Prostate gland (tissue), 2 donors: Measurements from ENCODE around the gene ARHGEF4.

Source experiments
- CTCF ChIP-seq, 4 experiments: fragments of 200-600 bp in 2 of 4; fragments of 450-650 bp in 2 of 4; sonication (generic) in 2 of 4; IDR thresholded peaks; 1 replicate in 3 of 4; 2 replicates in 1 of 4; pipeline ENCODE4 v1.5.1; 2016 to 2019; ENCODE audit warnings: antibody characterized with exemption in 4 of 4, mild to moderate bottlenecking in 2 of 4, moderate library complexity in 2 of 4
- POLR2A ChIP-seq: fragments of 450-650 bp; IDR thresholded peaks from one replicate; pipeline ENCODE4 v1.6.1; 2016; ENCODE audit warnings: antibody characterized with exemption, mild to moderate bottlenecking

- TF ChIP-seq CTCF (IDR thresholded peaks at IDR 0.05) = no peak
- no peak for TF ChIP-seq POLR2A
Measured at GRCh38 chr2:130998561-130998960, 161.8 kb downstream of the ARHGEF4 start.
